Measurements from ENCODE around the gene NECAB3.

NECAB3 gene

DNA sequence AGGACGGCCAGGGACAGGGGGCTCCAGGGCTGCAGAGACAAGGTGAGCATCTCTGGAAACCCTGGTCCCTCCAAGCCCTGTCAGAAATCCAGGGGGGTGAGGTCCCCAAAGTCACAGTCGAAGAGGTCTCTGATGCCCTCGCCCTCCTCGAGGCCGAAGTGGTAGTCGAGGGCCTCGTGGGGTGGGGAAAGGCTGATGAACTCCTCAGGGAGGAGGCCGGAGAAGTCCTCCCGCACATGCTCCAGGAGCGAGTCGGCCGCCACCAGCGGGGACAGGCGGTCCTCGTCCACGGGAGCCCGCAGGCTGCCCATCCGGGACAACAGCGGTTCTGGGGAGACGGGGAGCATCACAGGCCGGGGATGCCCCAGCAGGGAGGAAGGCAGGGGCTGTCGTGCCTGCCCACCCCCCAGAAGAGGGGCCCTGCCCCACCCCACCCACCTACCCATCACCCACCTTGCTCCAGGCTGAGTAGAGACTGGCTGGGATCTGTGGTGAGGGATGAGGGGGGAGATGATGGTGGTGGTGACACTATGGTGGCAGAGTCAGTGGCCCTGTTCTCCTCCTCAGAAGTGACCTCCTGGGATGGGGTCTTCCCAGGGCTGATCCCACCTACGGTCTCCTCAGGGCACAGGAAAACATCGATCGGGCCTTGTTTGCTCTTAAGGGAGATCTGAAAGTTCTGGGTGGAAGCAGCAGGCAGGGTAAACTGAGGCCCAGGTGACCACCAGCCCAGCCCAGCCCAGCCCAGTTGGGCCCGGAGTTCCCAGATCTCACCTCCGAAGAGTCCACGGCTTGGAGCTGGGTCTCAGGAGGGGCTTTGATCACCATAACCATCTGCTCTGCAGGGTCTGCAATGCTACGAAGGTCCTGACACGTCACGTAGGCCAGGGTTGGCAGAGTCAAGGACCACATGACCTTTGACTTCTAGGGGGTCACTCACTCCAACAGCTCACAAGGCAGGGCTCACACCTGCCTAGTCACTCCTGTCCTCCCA is 2.7 kb upstream of the NECAB3 start:
- DNase-seq: no peak

GRCh38 chr20:33676121-33676520 is 1.9 kb upstream of the NECAB3 start:
- DNase-seq: no peak

GRCh38 chr20:33675136-33675959 is 1.1 kb upstream of the NECAB3 start:
- peak; percentile 62 for DNase-seq

GRCh38 chr20:33673410-33674293 is 576 bp downstream of the NECAB3 start:
- no peak for DNase-seq

DNA sequence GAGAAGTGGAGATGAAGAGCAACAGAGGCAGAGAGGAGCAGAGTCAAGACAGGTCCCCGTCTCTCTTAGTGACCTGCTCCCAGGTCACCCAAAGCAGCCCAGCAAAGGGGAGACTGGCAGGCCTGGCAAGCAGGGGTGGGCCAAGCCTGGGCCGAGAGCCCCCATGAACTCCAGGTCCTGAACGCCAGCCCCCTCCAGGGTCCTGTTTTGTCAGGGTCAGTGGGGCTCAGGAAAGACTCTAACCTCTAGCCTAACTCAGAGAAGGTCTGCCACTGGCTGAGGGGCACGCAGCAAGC is 1.2 kb downstream of the NECAB3 start:
- DNase-seq: no peak

GRCh38 chr20:33672426-33673113 is 1.7 kb downstream of the NECAB3 start:
- no peak for DNase-seq

GRCh38 chr20:33671573-33672288 is 2.5 kb downstream of the NECAB3 start:
- no peak for DNase-seq

- no peak for DNase-seq
Observed at GRCh38 chr20:33670715-33671499, 3.3 kb downstream of the NECAB3 start.

- no peak for DNase-seq
Observed at GRCh38 chr20:33669873-33670640, 4.2 kb downstream of the NECAB3 start.

DNA sequence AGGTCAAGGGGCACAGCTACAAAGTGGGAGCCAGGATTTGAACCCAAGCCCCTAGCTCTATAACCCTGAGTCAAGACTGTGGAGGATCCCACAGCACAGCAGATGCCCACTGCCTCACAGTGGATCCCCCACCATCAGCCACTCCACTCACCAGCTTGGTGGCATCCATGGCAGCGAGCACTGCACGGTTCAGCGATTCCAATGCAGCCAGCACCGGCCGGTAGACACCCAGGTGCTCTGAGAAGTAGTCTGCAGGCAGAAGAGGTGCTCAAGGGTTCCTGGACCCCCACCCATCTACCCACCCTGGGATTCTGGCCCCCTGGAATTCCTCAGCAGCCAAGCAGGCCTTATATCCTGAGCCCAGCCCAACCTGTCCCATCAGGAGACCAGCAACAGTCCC is 5.0 kb downstream of the NECAB3 start:
- no peak for DNase-seq

DNA sequence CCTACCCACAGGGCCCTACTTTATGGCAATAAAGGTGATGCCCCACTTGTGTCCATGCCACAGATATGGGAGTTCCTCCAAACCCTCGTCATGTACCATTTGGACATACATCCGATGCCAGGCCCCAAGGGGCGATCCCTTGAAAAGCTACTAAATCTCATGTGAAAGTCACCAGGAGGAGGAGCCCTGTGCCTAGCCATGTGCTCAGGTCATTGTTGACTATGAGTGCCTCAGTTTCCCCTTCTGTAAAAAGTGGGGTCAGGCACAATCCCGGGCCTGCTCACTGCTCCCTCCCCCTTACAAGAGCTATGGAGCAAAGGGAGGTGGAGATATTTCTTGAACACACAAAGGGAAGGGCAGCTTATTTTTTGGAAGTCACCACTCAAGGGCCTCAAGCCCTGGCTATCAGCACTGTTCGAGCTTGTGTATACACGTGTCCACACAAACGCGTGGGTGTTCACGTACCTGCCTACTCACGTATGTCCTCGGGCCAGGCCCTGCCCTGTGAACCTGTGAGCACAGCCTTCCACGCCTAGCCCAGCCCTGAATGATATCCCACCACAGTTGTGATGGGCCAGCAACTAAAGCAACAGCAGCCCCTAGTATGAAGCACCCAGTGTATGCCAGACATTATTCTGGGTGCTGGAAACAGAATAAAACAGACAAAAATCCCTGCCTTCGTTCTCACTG is 5.6 kb downstream of the NECAB3 start:
- no peak for DNase-seq

DNA sequence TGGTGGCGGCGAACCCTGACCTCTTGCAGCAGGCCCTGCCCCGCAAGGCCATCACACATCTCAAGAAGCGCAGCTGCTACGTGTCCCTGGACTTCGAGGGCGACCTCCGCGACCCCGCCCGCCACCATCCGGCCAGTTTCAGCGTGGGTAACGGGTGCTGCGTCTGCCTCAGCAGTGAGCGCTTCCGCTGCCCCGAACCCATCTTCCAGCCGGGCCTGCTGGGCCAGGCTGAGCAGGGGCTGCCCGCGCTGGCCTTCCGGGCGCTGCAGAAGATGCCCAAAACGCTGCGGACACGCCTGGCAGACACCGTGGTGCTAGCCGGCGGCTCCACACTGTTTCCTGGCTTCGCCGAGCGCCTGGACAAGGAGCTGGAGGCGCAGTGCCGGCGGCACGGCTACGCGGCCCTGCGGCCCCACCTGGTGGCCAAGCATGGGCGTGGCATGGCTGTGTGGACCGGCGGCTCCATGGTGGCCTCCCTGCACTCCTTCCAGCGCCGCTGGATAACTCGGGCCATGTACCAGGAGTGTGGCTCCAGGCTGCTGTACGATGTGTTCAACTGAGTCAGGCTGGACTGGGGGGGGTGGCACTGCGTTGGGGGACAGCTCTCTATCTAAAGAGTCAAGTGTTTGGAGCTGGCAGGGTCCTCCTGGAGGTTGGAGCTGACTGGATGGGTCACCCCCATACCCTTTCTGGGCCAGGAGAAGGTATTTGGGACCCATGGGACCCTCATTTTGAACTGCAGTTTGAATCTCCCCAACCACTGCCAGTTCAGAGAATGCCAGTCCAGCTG is 6.4 kb downstream of the NECAB3 start:
- peak; percentile 82 for DNase-seq

DNA sequence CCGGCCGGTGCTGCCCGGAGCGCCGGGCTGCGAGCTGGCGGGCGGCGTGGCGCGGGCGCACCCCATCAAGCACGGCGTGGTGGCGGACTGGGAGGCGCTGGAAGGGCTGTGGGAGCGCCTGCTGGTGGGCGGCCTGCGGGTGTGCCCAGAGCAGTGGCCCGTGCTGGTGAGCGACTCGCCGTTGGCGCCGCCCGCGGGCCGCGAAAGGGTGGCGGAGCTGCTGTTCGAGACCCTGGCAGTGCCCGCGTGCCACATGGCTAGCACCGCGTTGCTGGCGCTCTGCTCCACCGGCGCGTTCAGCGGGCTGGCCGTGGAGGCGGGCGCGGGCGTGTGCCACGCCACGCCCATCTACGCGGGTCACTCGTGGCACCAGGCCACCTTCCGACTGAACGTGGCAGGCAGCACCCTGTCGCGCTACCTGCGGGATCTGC is 7.0 kb downstream of the NECAB3 start:
- DNase-seq: peak; percentile 57

- DNase-seq: peak; percentile 99
Observed at GRCh38 chr20:33666293-33667244, 7.7 kb downstream of the NECAB3 start, which contains the start of gene ACTL10. TSS of gene ACTL10 (plus strand) at chr20:33666943. CDS start at chr20:33667498, 555 bp downstream.

- DNase-seq: no peak
Observed at GRCh38 chr20:33664762-33665144, 9.5 kb downstream of the NECAB3 start.

DNA sequence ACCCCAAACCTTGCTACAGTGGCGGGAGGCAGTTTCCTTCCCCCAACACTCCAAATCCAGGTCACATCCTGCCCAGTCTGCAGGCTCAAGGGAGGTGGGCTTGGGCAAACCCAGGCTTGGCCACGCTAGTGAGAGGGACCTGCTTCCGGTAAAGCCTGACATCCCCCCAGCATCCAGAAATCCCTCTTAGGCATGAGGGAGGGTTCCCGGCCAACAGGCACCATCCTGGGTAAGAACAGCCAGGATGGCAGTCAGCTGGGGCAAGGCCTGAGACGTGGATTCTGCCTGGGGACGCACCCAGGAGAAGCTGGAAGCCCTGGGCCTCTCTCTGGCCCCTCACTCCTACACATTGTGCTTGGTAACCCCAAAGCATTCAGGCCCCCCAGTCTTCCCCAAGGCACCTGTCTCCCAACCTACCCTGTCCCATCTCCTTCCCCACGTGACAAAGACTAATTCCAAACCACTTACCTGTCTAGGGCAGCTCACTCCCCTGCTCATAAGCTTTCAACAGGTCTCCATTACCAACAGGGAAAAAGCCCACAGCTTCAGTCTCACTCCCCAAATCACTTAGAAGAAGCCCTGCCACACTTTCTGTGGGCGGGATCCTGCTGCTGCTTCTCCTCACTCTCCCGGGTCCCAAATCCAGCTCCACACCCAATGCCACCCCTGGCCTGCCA is 10.0 kb downstream of the NECAB3 start:
- DNase-seq: no peak

Data from NCI-H1105 treated with DMSO at 0.1 percent for 48 hours (cell line).